K562 (cell line): Measurements from ENCODE around the gene AGPAT4. TPM values are rescaled to one million over a fixed set of nuclear protein-coding genes. Genes with fewer than 3 reads are reported as not detected.
A peak's percentile ranks its signal among the peaks of the same experiment; 100 is the strongest.

ENCODE experiments used
- CBX1 ChIP-seq: sonication (generic); IDR thresholded peaks from 2 replicates; pipeline ENCODE4 v1.6.1; 2016; ENCODE audit warnings: antibody characterized with exemption, low read depth, mild to moderate bottlenecking
- CHD2 ChIP-seq: IDR thresholded peaks from 2 replicates; pipeline ENCODE4 v1.6.1; 2011; ENCODE audit warnings: low read depth, low read length
- EHMT2 ChIP-seq: fragments of 450-650 bp; IDR thresholded peaks from 2 replicates; pipeline ENCODE4 v1.6.1; 2018; ENCODE audit warnings: antibody characterized with exemption
- HNRNPLL ChIP-seq: fragments of 200-400 bp; formaldehyde crosslinking; IDR thresholded peaks from 2 replicates; pipeline ENCODE4 v1.6.1; 2017; ENCODE audit warnings: low read length, low read depth, mild to moderate bottlenecking; ENCODE audit not compliant: poor library complexity, severe bottlenecking
- HOXB6 ChIP-seq: fragments of 250-450 bp; sonication (Bioruptor Pico); IDR thresholded peaks from 2 replicates; pipeline ENCODE4 v1.5.1; 2022; ENCODE audit warnings: mild to moderate bottlenecking, borderline replicate concordance
- ILK ChIP-seq: fragments of 450-650 bp; IDR thresholded peaks from 2 replicates; pipeline ENCODE4 v1.6.1; 2016; ENCODE audit warnings: missing genetic modification characterization, low read depth, mild to moderate bottlenecking, missing compliant biosample characterization, moderate library complexity, borderline replicate concordance
- L3MBTL2 ChIP-seq: fragments of 450-650 bp; IDR thresholded peaks from 2 replicates; pipeline ENCODE4 v1.6.1; 2016; ENCODE audit warnings: mild to moderate bottlenecking, moderate library complexity
- MCM2 ChIP-seq: fragments of 450-650 bp; IDR thresholded peaks from 2 replicates; pipeline ENCODE4 v1.6.1; 2017; ENCODE audit warnings: low read depth, mild to moderate bottlenecking
- MTA3 ChIP-seq: fragments of 450-650 bp; formaldehyde crosslinking; IDR thresholded peaks from 2 replicates; pipeline ENCODE4 v1.6.1; 2017; ENCODE audit warnings: mild to moderate bottlenecking, borderline replicate concordance
- SAP30 ChIP-seq: fragments of 200-600 bp; sonication (generic); IDR thresholded peaks from 2 replicates; pipeline ENCODE4 v1.6.1; 2012; ENCODE audit warnings: borderline replicate concordance, low read depth, mild to moderate bottlenecking, moderate library complexity, low read length, control low read depth, inconsistent platforms; ENCODE audit not compliant: insufficient read depth, poor library complexity, severe bottlenecking
- ZKSCAN8 ChIP-seq: fragments of 200-800 bp; sonication (Bioruptor generic); IDR thresholded peaks from 2 replicates; pipeline ENCODE4 v1.6.1; 2016; ENCODE audit warnings: missing genetic modification characterization, missing compliant biosample characterization
- ZNF197 ChIP-seq: fragments of 200-800 bp; sonication (Bioruptor generic); IDR thresholded peaks from 2 replicates; pipeline ENCODE4 v1.6.1; 2016; ENCODE audit warnings: low read depth, missing genetic modification characterization, missing compliant biosample characterization
- ZNF431 ChIP-seq: sonication (generic); formaldehyde crosslinking; IDR thresholded peaks from 2 replicates; pipeline ENCODE4 v1.8.0; 2022; ENCODE audit warnings: mild to moderate bottlenecking, missing genetic modification reagents
- polyA plus RNA-seq, 8 experiments: library from polyadenylated mRNA; depleted of rRNA in 4 of 8; stranded (reverse) in 5 of 8; unstranded in 3 of 8; fragments of >200 nt; fragmentation: Nextera tagmentation in 2 of 8; fragmentation: Illumina TruSeq in 1 of 8; extraction: Ambion mirVana in 2 of 8; extraction: Trizol in 1 of 8; gene quantifications; 2 replicates each; pipeline versions ENCODE4 v1.2.1 to v1.2.3, GENCODE V29; 2011 to 2014; ENCODE audit warnings: inconsistent platforms in 1 of 8, missing spikeins in 1 of 8
- total RNA-seq, 7 experiments: library from RNA; depleted of rRNA in 6 of 7; stranded (reverse); fragments of >200 nt in 6 of 7; fragmentation: Illumina TruSeq in 2 of 7; extraction: Trizol in 2 of 7; gene quantifications; 2 replicates each; pipeline versions ENCODE4 v1.2.1 to v1.2.3, GENCODE V29; 2011 to 2021; ENCODE audit warnings: low replicate concordance in 1 of 7
- TF ChIP-seq, protein P1 (sequence below): IDR thresholded peaks from 3 replicates; pipeline ENCODE4 v1.6.1; 2011; ENCODE audit warnings: borderline replicate concordance, mild to moderate bottlenecking, moderate library complexity; ENCODE audit not compliant: insufficient read length; ENCODE audit errors: extremely low read depth

Gene AGPAT4
- total and polyA plus RNA-seq, 9 of the 15 experiments (the other 6 are each of a cell fraction or from before 2014, with no cell fraction given) = 2.2 to 15.0 (median 5.7) TPM

DNA sequence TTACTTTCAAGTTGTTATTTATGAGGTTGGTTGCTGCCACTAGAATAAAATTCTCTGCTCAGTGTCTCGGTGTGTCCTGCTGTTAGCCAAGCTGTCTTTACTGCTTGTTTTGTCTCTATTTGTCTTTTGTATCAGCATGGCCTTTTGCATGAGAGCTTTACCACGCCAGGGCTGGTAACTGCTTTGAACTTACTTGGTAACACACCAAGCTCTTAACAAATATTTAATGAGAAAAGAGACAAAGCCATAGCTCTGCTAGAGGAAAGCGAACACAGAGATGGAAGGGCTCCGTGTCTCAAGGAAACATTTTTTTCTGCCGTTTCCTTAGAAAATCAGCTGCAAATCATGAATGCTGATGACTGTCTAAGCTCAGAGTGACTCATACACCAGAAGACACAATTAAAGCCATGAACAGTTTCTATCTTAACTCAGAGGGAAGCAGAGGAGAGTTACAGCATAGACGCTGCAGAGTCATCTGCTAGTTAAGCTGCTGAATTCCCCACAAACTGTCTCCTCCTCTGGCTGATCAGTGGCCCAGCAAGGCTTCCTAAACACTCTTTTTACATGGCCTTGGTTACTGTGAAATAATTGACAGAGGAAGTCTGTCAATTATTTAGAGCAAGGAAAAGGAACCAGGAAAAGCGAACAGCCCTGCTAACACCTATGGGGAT, 44.8 kb downstream of the AGPAT4 start (continued):
- TF ChIP-seq, protein P1, sequence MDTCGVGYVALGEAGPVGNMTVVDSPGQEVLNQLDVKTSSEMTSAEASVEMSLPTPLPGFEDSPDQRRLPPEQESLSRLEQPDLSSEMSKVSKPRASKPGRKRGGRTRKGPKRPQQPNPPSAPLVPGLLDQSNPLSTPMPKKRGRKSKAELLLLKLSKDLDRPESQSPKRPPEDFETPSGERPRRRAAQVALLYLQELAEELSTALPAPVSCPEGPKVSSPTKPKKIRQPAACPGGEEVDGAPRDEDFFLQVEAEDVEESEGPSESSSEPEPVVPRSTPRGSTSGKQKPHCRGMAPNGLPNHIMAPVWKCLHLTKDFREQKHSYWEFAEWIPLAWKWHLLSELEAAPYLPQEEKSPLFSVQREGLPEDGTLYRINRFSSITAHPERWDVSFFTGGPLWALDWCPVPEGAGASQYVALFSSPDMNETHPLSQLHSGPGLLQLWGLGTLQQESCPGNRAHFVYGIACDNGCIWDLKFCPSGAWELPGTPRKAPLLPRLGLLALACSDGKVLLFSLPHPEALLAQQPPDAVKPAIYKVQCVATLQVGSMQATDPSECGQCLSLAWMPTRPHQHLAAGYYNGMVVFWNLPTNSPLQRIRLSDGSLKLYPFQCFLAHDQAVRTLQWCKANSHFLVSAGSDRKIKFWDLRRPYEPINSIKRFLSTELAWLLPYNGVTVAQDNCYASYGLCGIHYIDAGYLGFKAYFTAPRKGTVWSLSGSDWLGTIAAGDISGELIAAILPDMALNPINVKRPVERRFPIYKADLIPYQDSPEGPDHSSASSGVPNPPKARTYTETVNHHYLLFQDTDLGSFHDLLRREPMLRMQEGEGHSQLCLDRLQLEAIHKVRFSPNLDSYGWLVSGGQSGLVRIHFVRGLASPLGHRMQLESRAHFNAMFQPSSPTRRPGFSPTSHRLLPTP = no peak
- no peak for TF ChIP-seq SAP30
- TF ChIP-seq CHD2 = no peak
- peak; percentile 37; the same call in 1 of the 2 replicates for TF ChIP-seq EHMT2
- TF ChIP-seq CBX1 = no peak
- TF ChIP-seq ILK (tag) = no peak
- peak; percentile 53; the same call in 1 of the 2 replicates for TF ChIP-seq L3MBTL2
- TF ChIP-seq MCM2 = no peak
- no peak for TF ChIP-seq ZNF197 (CRISPR knock-in tag)
- no peak for TF ChIP-seq ZNF431 (CRISPR knock-in tag)
- TF ChIP-seq HOXB6 = no peak
- peak; percentile 52; the same call in 1 of the 2 replicates for TF ChIP-seq MTA3
- no peak for TF ChIP-seq HNRNPLL
- TF ChIP-seq ZKSCAN8 (CRISPR knock-in tag) = no peak
